GM19025 (cell line): ENCODE data around the gene KRTAP20-3.

Experiments used
- ATAC-seq: cut with Tn5 transposase; IDR thresholded peaks from one replicate; pipeline ENCODE4 v1.9.1; 2021; ENCODE audit warnings: mild to moderate bottlenecking, low read depth, moderate library complexity; ENCODE audit not compliant: unreplicated experiment

KRTAP20-3 gene

DNA sequence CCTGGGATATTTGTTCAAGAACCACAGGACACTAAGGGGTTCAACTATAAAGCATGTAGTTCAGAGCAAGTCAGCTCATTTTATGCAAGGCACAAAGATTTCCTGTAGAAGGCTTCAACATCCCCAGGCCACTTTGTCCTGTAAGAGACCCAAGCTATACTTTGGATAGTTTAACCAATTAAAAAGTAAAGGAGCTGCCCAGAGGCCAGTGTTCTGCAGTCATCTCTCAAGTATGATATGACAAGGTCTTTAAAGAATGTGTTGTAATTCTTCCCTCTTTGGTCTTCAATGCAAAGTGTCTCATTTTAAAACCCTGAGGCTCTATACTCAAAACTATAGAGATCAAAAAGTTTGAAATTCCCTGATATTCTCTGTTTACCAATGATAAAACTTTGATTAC, 34.1 kb downstream of the KRTAP20-3 start:
- no peak for ATAC-seq

DNA sequence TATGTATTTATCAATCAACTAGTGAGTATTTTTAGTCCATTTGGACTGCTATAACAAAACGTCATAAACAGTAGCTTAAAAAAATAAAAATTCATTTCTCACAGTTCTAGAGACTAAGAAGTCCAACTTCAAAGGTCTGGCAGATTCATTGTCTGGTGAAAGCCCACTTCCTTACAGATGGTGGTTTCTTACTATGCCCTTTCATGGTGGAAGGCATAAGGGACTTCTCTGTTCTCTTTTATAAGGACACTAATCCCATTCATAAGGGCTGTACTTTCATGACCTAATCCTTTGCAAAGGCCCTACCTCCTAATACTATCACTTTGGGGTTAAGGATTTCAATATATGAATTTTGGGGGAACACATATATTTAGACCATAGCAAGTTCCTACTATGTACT, 37.9 kb downstream of the KRTAP20-3 start:
- ATAC-seq = no peak

DNA sequence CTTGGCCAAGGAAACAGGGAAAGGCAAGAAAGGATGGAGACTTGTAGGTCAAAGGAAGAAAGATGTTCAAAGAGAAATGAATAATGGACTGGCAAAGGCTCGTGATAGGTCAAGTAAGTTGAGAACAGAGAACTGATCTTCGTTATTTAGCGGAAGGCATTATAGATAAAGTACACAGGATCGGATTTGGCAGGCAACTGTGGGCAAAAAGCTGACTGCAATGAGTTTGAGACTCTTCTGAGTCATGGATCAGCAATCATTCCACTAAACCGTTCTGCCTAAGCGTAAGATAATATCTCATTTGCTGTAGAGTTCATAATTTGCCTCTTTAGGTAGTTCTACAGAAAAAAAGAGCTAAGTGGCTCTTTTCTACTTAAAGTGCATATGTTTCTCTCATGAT, 41.8 kb downstream of the KRTAP20-3 start:
- no peak for ATAC-seq

DNA sequence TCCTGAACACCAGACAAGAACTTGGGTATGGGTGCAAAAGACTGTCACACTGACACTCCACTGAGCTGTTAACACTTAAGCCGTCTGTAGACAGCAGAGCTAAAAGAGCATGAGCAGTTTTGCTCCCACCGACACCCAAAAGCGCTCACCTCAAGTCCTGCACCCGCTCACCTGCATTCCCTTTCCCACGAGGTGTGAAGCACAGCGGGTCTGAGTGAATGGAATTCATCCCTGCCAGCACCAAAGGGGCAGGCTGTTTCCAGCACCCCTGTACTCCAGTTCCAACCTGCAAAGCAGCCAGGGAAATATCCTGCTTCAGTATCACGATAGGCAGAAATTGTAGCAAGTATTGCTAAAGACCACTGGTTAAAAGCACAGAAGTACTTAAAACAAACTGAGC, 47.2 kb downstream of the KRTAP20-3 start:
- ATAC-seq = no peak
